IMR-90 (cell line): ENCODE data around the gene FLII. TPM values are rescaled to one million over a fixed set of nuclear protein-coding genes. Genes with fewer than 3 reads are reported as not detected.

Experiments used
- ATAC-seq: fragments of 200-7000 bp; cut with Tn5 transposase; 2 replicates; pipeline ENCODE4 v1.9.1; 2020; ENCODE audit warnings: low read depth, mild to moderate bottlenecking, moderate library complexity
- BruUV-seq: library from RNA; stranded (reverse); fragments of 400-500 nt; replicated peaks from 2 replicates; lab custom pipeline; 2021; lab: Mats Ljungman, UMichigan
- CTCF ChIA-PET: fragments of 300-600 bp; formaldehyde crosslinking; extraction: SDS; loops from one replicate; lab custom pipeline; 2021; ENCODE audit warnings: antibody characterized with exemption; lab: Yijun Ruan, JAX
- POLR2A ChIA-PET: fragments of 300-600 bp; sonication (Branson Sonifier 250); formaldehyde crosslinking; loops from one replicate; lab custom pipeline; 2022; ENCODE audit warnings: antibody characterized with exemption; ENCODE audit not compliant: unreplicated experiment; lab: Charles Lee
- DNase-seq: peaks from one replicate; pipeline ENCODE4 v3.0.0; 2013
- H2AFZ ChIP-seq: replicated peaks from 2 replicates; pipeline ENCODE3; 2013; ENCODE audit warnings: low read length, mild to moderate bottlenecking; ENCODE audit not compliant: poor library complexity
- H2AK5ac ChIP-seq: 2 replicates; pipeline ENCODE4 v1.6.1; 2013; ENCODE audit warnings: low read depth, low read length, inconsistent platforms
- H2AK9ac ChIP-seq: replicated peaks from 2 replicates; pipeline ENCODE3; 2013; ENCODE audit warnings: mild to moderate bottlenecking, low read depth, low read length, moderate library complexity; ENCODE audit not compliant: poor library complexity
- H2BK120ac ChIP-seq: 2 replicates; pipeline ENCODE4 v1.6.1; 2013; ENCODE audit warnings: low read depth, low read length, inconsistent platforms
- H2BK15ac ChIP-seq: 3 replicates; pipeline ENCODE4 v1.6.1; 2013; ENCODE audit warnings: low read depth, low read length, inconsistent platforms
- H2BK20ac ChIP-seq: 2 replicates; pipeline ENCODE4 v1.6.1; 2013; ENCODE audit warnings: low read depth, mild to moderate bottlenecking, inconsistent platforms, low read length, moderate library complexity
- H2BK5ac ChIP-seq: 2 replicates; pipeline ENCODE4 v1.6.1; 2013; ENCODE audit warnings: mild to moderate bottlenecking, low read depth, low read length, inconsistent platforms; ENCODE audit not compliant: poor library complexity, severe bottlenecking
- H3K14ac ChIP-seq: replicated peaks from 2 replicates; pipeline ENCODE4 v1.6.1; 2013; ENCODE audit warnings: low read depth, low read length, inconsistent platforms
- H3K18ac ChIP-seq: 2 replicates; pipeline ENCODE4 v1.6.1; 2013; ENCODE audit warnings: low read depth, low read length, control low read depth
- H3K23ac ChIP-seq: 2 replicates; pipeline ENCODE4 v1.6.1; 2013; ENCODE audit warnings: low read depth, low read length, inconsistent platforms
- H3K27ac ChIP-seq: 2 replicates; pipeline ENCODE4 v1.5.1; 2013; ENCODE audit warnings: mild to moderate bottlenecking, control low read depth, low read length; ENCODE audit not compliant: insufficient read depth
- H3K27me3 ChIP-seq: 2 replicates; pipeline ENCODE4 v1.6.1; 2013; ENCODE audit warnings: low read length; ENCODE audit not compliant: control insufficient read depth, insufficient read depth
- H3K36me3 ChIP-seq: 2 replicates; pipeline ENCODE4 v1.6.1; 2013; ENCODE audit warnings: low read length, mixed read lengths; ENCODE audit not compliant: control insufficient read depth, insufficient read depth
- H3K4ac ChIP-seq: 2 replicates; pipeline ENCODE4 v1.6.1; 2013; ENCODE audit warnings: low read depth, low read length, inconsistent platforms
- H3K4me1 ChIP-seq: 2 replicates; pipeline ENCODE4 v1.6.1; 2013; ENCODE audit warnings: low read length, mixed read lengths; ENCODE audit not compliant: control insufficient read depth, insufficient read depth
- H3K4me2 ChIP-seq: 2 replicates; pipeline ENCODE4 v1.6.1; 2013; ENCODE audit warnings: low read depth, mild to moderate bottlenecking, control low read depth, low read length, moderate library complexity
- H3K4me3 ChIP-seq: 2 replicates; pipeline ENCODE4 v1.5.1; 2013; ENCODE audit warnings: low read depth, mild to moderate bottlenecking, control low read depth, low read length, moderate library complexity; ENCODE audit not compliant: insufficient read depth
- H3K56ac ChIP-seq: 2 replicates; pipeline ENCODE4 v1.6.1; 2013; ENCODE audit warnings: low read length, inconsistent platforms; ENCODE audit not compliant: insufficient read depth; ENCODE audit errors: extremely low read depth
- H3K79me1 ChIP-seq, 2 experiments: 2 replicates each; pipeline ENCODE4 v1.6.1; 2013; ENCODE audit warnings: low read length in 2 of 2, inconsistent platforms in 1 of 2, low read depth in 1 of 2
- H3K9ac ChIP-seq: 2 replicates; pipeline ENCODE4 v1.6.1; 2013; ENCODE audit warnings: low read depth, low read length, control low read depth
- H3K9me1 ChIP-seq: 2 replicates; pipeline ENCODE4 v1.6.1; 2013; ENCODE audit warnings: low read length, inconsistent platforms; ENCODE audit not compliant: insufficient read depth
- H3K9me3 ChIP-seq: 2 replicates; pipeline ENCODE4 v1.6.1; 2013; ENCODE audit warnings: low read length; ENCODE audit not compliant: control insufficient read depth, insufficient read depth
- H4K20me1 ChIP-seq: 2 replicates; pipeline ENCODE4 v1.6.1; 2013; ENCODE audit warnings: low read length, inconsistent platforms; ENCODE audit not compliant: insufficient read depth
- H4K5ac ChIP-seq: 2 replicates; pipeline ENCODE4 v1.6.1; 2013; ENCODE audit warnings: mild to moderate bottlenecking, low read depth, low read length, control low read depth
- H4K8ac ChIP-seq, 2 experiments: 2 replicates each; pipeline ENCODE4 v1.6.1; 2013; ENCODE audit warnings: low read depth in 2 of 2, low read length in 2 of 2, control low read depth in 1 of 2, inconsistent platforms in 1 of 2
- H4K91ac ChIP-seq: 2 replicates; pipeline ENCODE4 v1.6.1; 2013; ENCODE audit warnings: low read depth, low read length, inconsistent platforms; ENCODE audit not compliant: insufficient read depth
- BHLHE40 ChIP-seq: fragments of 150-350 bp; IDR thresholded peaks from 2 replicates; pipeline ENCODE4 v1.6.1; 2016; ENCODE audit warnings: mild to moderate bottlenecking, low read depth, low read length
- CEBPB ChIP-seq: IDR thresholded peaks from 2 replicates; pipeline ENCODE4 v1.6.1; 2012; ENCODE audit warnings: low read depth, low read length, improper control_type of control experiment
- CHD1 ChIP-seq: IDR thresholded peaks from 2 replicates; pipeline ENCODE4 v1.6.1; 2012; ENCODE audit warnings: low read depth, low read length, improper control_type of control experiment
- FOS ChIP-seq: fragments of 150-350 bp; IDR thresholded peaks from 2 replicates; pipeline ENCODE4 v1.6.1; 2016; ENCODE audit warnings: low read depth, low read length
- MAFK ChIP-seq: IDR thresholded peaks from 2 replicates; pipeline ENCODE4 v1.6.1; 2012; ENCODE audit warnings: low read depth, low read length, improper control_type of control experiment
- MAZ ChIP-seq: IDR thresholded peaks from 2 replicates; pipeline ENCODE4 v1.6.1; 2012; ENCODE audit warnings: low read depth, mild to moderate bottlenecking, low read length, improper control_type of control experiment, moderate library complexity, borderline replicate concordance
- MXI1 ChIP-seq: IDR thresholded peaks from 2 replicates; pipeline ENCODE4 v1.6.1; 2012; ENCODE audit warnings: low read depth, mild to moderate bottlenecking, low read length, moderate library complexity, borderline replicate concordance
- NFE2L2 ChIP-seq: fragments of 150-350 bp; IDR thresholded peaks from 2 replicates; pipeline ENCODE4 v1.6.1; 2016; ENCODE audit warnings: low read depth, mild to moderate bottlenecking, low read length
- POLR2A ChIP-seq: IDR thresholded peaks from 2 replicates; pipeline ENCODE4 v1.6.1; 2012; ENCODE audit warnings: mild to moderate bottlenecking, low read depth, low read length
- RCOR1 ChIP-seq: IDR thresholded peaks from 2 replicates; pipeline ENCODE4 v1.6.1; 2012; ENCODE audit warnings: mild to moderate bottlenecking, low read length, improper control_type of control experiment; ENCODE audit not compliant: insufficient replicate concordance
- RFX5 ChIP-seq: IDR thresholded peaks from 2 replicates; pipeline ENCODE4 v1.8.0; 2012; ENCODE audit warnings: low read depth, mild to moderate bottlenecking, low read length, moderate library complexity
- SMC3 ChIP-seq: fragments of 150-350 bp; IDR thresholded peaks from 2 replicates; pipeline ENCODE4 v1.6.1; 2016; ENCODE audit warnings: low read depth, mild to moderate bottlenecking, antibody characterized with exemption, low read length, moderate library complexity
- WGBS, 2 experiments: methylation state at CpG; one replicate each; pipeline versions ENCODE4 v1.1.5 to v1.1.7; 2013; ENCODE audit warnings: missing lambda C conversion rate in 2 of 2; ENCODE audit not compliant: insufficient read length in 1 of 2; ENCODE audit errors: extremely low coverage in 2 of 2; 5-methylcytosine and 5-hydroxymethylcytosine counted together
- dilution Hi-C: fragments of 300-500 bp; cut with HindIII; formaldehyde crosslinking; loops from one replicate; pipeline ENCODE4 v1.14.3; 2018; ENCODE audit warnings: low sequenced_read_pairs; ENCODE audit not compliant: unreplicated experiment
- in situ Hi-C: fragments of 300-500 bp; cut with MboI; formaldehyde crosslinking; loops from 3 replicates; pipeline ENCODE4 v1.14.3; 2019; ENCODE audit warnings: low sequenced_read_pairs, inconsistent platforms, mixed read lengths
- intact Hi-C: fragments of 100-400 bp; cut with micrococcal nuclease; formaldehyde crosslinking; loops from 2 replicates; pipeline ENCODE4 v1.10.0; 2022
- polyA plus RNA-seq, 3 experiments: library from polyadenylated mRNA; depleted of rRNA; stranded (reverse); fragments of >200 nt; gene quantifications; 2 replicates each; pipeline ENCODE4 v1.2.3, GENCODE V29; 2012; ENCODE audit warnings: low replicate concordance in 1 of 3
- total RNA-seq: library from RNA; depleted of rRNA; stranded (reverse); fragments of >200 nt; gene quantifications from 2 replicates; pipeline ENCODE4 v1.2.3, GENCODE V29; 2012
- TF ChIP-seq, protein P1 (sequence below): conservative IDR thresholded peaks from 2 replicates; pipeline ENCODE4 v1.5.1; 2012; ENCODE audit warnings: mild to moderate bottlenecking, low read depth, low read length, improper control_type of control experiment
- TF ChIP-seq, protein P2 (sequence below): fragments of 150-350 bp; IDR thresholded peaks from 2 replicates; pipeline ENCODE4 v1.6.1; 2016; ENCODE audit warnings: low read depth, mild to moderate bottlenecking, low read length, moderate library complexity, borderline replicate concordance
- TF ChIP-seq, protein P3 (sequence below): fragments of 150-350 bp; IDR thresholded peaks from 2 replicates; pipeline ENCODE4 v1.6.1; 2017; ENCODE audit warnings: mild to moderate bottlenecking, antibody characterized with exemption, low read length, low read depth

FLII gene
- total and polyA plus RNA-seq, 2 of the 4 experiments (the other 2 are of a cell fraction): 263 to 290 TPM

DNA sequence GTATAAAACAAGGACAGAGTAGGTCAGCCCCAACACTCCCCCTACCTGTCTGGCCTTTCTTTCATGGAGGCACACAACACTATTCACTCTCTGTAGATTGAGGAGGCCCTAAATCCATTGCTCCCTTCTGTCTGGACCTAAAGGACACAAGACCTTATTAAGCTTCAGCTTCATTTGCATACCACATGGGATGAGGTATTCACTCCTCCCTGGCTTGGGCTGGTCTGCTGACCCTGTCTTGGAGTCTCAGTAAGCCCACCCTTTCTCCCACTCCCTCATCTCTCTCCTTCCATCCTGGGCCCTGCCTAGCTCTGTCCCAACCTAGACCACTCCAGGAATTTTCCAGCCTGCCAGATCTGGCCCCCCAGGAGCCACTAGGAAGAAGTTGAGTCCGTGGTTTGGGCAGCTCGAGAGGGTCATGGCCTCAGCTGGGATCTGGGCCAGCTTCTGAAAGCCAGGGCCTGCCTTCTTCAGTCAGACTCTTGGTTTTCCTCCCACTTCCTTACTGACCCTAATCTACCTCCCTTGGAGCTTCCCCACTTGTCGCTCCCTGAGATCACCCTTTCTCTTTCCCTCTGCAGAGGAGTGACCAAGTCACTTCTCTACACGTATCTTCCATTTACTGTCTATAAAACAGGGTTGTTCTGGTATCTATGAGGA lies 39.7 kb downstream of the FLII start:
- H3K14ac ChIP-seq: no peak overlapping the region
- peak overlapping the region; percentile 3 for H2AK9ac ChIP-seq
- no peaks in the 10 kb centered on the region for H3K36me3 ChIP-seq
- H3K27me3 ChIP-seq: no peaks in the 10 kb centered on the region
- no peak overlapping the region for H2BK15ac ChIP-seq
- no peak overlapping the region for H4K91ac ChIP-seq
- H3K9me1 ChIP-seq: peaks cover 14% of the 10 kb centered on the region
- no peaks in the 10 kb centered on the region for H3K79me1 ChIP-seq
- 0% methylated on average over 1 of the region's 4 CpGs; no CpG with 5 or more reads in 1 of the 2 experiments for WGBS, 2 experiments
- no peak overlapping the region for H3K23ac ChIP-seq
- no peak overlapping the region for H3K4me3 ChIP-seq
- 0 out of 2 replicates have a peak, but pooled peaks cover under 1% of the 10 kb centered on the region for H4K20me1 ChIP-seq
- no peak overlapping the region for H2BK120ac ChIP-seq
- H2BK5ac ChIP-seq: no peak overlapping the region
- ATAC-seq (peak; percentile 69), DNase-seq (peak; percentile 63)
- no peak overlapping the region for H4K5ac ChIP-seq
- no peak overlapping the region; the same call in 1 of the 2 replicates for H2AK5ac ChIP-seq
- H3K27ac ChIP-seq: no peak overlapping the region
- no peak overlapping the region for H3K56ac ChIP-seq
- H2BK20ac ChIP-seq: peak overlapping the region; percentile 9; the same call in 1 of the 2 replicates
- peak overlapping the region; percentile 71 for H2AFZ ChIP-seq
- dilution Hi-C loops: no loop called here
- H4K8ac ChIP-seq: peak overlapping the region in 1 of 2 experiments; percentile 52; a peak in 1 of 4 replicates
- H3K9ac ChIP-seq: no peak overlapping the region
- BruUV-seq: no TSS peak
- in situ Hi-C loops: no loop called here
- peaks cover 12% of the 10 kb centered on the region for H3K4me1 ChIP-seq
- H3K4me2 ChIP-seq: no peak overlapping the region; the same call in 1 of the 2 replicates
- H3K4ac ChIP-seq: no peak overlapping the region; the same call in 1 of the 2 replicates
- H3K9me3 ChIP-seq: no peaks in the 10 kb centered on the region
- ChIA-PET CTCF (interaction anchor here (0.6 kb wide), 1 partner anchor 132 kb away, joined by 3 read pairs; no protein-coding TSS in a partner anchor), POLR2A (no interaction called here)
- intact Hi-C loops: no loop called here
- no peak overlapping the region; the same call in 1 of the 2 replicates for H3K18ac ChIP-seq
- TF ChIP-seq CEBPB: no peak
- TF ChIP-seq, protein P1, sequence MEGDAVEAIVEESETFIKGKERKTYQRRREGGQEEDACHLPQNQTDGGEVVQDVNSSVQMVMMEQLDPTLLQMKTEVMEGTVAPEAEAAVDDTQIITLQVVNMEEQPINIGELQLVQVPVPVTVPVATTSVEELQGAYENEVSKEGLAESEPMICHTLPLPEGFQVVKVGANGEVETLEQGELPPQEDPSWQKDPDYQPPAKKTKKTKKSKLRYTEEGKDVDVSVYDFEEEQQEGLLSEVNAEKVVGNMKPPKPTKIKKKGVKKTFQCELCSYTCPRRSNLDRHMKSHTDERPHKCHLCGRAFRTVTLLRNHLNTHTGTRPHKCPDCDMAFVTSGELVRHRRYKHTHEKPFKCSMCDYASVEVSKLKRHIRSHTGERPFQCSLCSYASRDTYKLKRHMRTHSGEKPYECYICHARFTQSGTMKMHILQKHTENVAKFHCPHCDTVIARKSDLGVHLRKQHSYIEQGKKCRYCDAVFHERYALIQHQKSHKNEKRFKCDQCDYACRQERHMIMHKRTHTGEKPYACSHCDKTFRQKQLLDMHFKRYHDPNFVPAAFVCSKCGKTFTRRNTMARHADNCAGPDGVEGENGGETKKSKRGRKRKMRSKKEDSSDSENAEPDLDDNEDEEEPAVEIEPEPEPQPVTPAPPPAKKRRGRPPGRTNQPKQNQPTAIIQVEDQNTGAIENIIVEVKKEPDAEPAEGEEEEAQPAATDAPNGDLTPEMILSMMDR: no peak
- TF ChIP-seq MAFK: no peak
- no peak for TF ChIP-seq FOS
- TF ChIP-seq NFE2L2: no peak
- TF ChIP-seq RCOR1: no peak
- no peak for TF ChIP-seq MXI1
- TF ChIP-seq, protein P2, sequence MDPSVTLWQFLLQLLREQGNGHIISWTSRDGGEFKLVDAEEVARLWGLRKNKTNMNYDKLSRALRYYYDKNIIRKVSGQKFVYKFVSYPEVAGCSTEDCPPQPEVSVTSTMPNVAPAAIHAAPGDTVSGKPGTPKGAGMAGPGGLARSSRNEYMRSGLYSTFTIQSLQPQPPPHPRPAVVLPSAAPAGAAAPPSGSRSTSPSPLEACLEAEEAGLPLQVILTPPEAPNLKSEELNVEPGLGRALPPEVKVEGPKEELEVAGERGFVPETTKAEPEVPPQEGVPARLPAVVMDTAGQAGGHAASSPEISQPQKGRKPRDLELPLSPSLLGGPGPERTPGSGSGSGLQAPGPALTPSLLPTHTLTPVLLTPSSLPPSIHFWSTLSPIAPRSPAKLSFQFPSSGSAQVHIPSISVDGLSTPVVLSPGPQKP: no peak
- no peak for TF ChIP-seq SMC3
- no peak for TF ChIP-seq RFX5
- TF ChIP-seq CHD1: no peak
- no peak for TF ChIP-seq MAZ
- TF ChIP-seq BHLHE40: no peak
- TF ChIP-seq POLR2A: no peak
- TF ChIP-seq, protein P3, sequence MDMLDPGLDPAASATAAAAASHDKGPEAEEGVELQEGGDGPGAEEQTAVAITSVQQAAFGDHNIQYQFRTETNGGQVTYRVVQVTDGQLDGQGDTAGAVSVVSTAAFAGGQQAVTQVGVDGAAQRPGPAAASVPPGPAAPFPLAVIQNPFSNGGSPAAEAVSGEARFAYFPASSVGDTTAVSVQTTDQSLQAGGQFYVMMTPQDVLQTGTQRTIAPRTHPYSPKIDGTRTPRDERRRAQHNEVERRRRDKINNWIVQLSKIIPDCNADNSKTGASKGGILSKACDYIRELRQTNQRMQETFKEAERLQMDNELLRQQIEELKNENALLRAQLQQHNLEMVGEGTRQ: no peak
